SK-N-SH treated with all-trans-retinoic acid at 6 μM for 48 hours (cell line): Measurements from ENCODE around the gene NBAS.

Experiments
- ARNTL ChIP-seq: fragments of 450-650 bp; formaldehyde crosslinking; IDR thresholded peaks from 2 replicates; pipeline ENCODE4 v1.5.0; 2020; ENCODE audit warnings: low read depth, mild to moderate bottlenecking, moderate library complexity, borderline replicate concordance
- CREB5 ChIP-seq: fragments of 250-450 bp; sonication (Bioruptor Pico); IDR thresholded peaks from 2 replicates; pipeline ENCODE4 v1.5.1; 2020; ENCODE audit warnings: low read depth, mild to moderate bottlenecking, moderate library complexity
- ESRRG ChIP-seq: fragments of 250-450 bp; sonication (Bioruptor Pico); IDR thresholded peaks from 2 replicates; pipeline ENCODE4 v1.6.1; 2021; ENCODE audit warnings: mild to moderate bottlenecking
- ZC3H10 ChIP-seq: fragments of 250-450 bp; sonication (Bioruptor Pico); IDR thresholded peaks from 2 replicates; pipeline ENCODE4 v1.5.1; 2021; ENCODE audit warnings: mild to moderate bottlenecking, moderate library complexity
- TF ChIP-seq, protein P1 (sequence below): fragments of 250-450 bp; sonication (Bioruptor Pico); IDR thresholded peaks from 2 replicates; pipeline ENCODE4 v1.5.1; 2021; ENCODE audit warnings: mild to moderate bottlenecking, moderate library complexity

DNA sequence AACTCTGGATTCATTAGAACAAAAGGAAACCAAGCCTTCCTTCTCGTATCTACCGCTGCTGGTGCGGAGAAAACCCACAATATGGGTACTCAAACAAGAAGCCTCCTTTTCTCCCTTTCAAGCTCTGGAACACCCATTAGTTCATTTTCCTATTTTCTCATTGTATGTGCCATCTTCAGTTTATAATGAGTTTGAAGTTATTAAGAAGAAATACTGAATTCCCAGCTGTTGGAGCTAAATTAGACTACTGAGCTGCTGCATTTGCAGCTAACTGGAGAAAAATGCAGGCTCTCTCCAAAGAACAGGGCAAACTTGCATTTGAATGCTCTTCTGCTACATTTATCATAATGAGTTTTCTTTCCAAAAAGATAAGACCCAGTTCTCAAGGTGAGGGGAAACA is 398.5 kb downstream of the NBAS start:
- TF ChIP-seq ARNTL (CRISPR knock-in tag) (no peak), CREB5 (CRISPR knock-in tag) (no peak), ZC3H10 (CRISPR knock-in tag) (no peak), ESRRG (CRISPR knock-in tag) (no peak)
- TF ChIP-seq, protein P1, sequence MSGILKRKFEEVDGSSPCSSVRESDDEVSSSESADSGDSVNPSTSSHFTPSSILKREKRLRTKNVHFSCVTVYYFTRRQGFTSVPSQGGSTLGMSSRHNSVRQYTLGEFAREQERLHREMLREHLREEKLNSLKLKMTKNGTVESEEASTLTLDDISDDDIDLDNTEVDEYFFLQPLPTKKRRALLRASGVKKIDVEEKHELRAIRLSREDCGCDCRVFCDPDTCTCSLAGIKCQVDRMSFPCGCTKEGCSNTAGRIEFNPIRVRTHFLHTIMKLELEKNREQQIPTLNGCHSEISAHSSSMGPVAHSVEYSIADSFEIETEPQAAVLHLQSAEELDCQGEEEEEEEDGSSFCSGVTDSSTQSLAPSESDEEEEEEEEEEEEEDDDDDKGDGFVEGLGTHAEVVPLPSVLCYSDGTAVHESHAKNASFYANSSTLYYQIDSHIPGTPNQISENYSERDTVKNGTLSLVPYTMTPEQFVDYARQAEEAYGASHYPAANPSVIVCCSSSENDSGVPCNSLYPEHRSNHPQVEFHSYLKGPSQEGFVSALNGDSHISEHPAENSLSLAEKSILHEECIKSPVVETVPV (CRISPR knock-in tag): no peak
